Sigmoid colon (tissue), 7 donors: ENCODE measurements around the gene AURKAIP1. TPM values are rescaled to one million over a fixed set of nuclear protein-coding genes. Genes with fewer than 3 reads are reported as not detected.

Source experiments
- DNase-seq: peaks from one replicate; pipeline ENCODE4 v3.0.0-alpha.2; 2019
- H3K27ac ChIP-seq, 4 donors: fragments of 200-600 bp; sonication (generic); one replicate each; pipeline ENCODE4 v1.5.1; 2016 to 2019; ENCODE audit warnings: mild to moderate bottlenecking in 1 of 4
- H3K27me3 ChIP-seq, 3 donors: fragments of 200-600 bp; sonication (generic); one replicate each; pipeline ENCODE4 v1.5.1; 2019; ENCODE audit warnings: mild to moderate bottlenecking in 1 of 3
- H3K36me3 ChIP-seq, 4 donors: fragments of 200-600 bp; sonication (generic); one replicate each; pipeline ENCODE4 v1.5.1; 2016 to 2019
- H3K4me1 ChIP-seq, 4 donors: fragments of 200-600 bp; sonication (generic); one replicate each; pipeline ENCODE4 v1.5.1; 2017 to 2019
- H3K4me3 ChIP-seq, 4 donors: fragments of 200-600 bp; sonication (generic); one replicate each; pipeline ENCODE4 v1.5.1; 2017 to 2019; ENCODE audit warnings: mild to moderate bottlenecking in 2 of 4, moderate library complexity in 1 of 4
- H3K9me3 ChIP-seq, 4 donors: fragments of 200-600 bp in 3 of 4; sonication (generic) in 3 of 4; one replicate each; pipeline versions ENCODE4 v1.5.1 to v1.6.1; 2013 to 2019
- EP300 ChIP-seq, 4 donors: sonication (generic); formaldehyde crosslinking; IDR thresholded peaks; one replicate each; pipeline ENCODE4 v1.6.1; 2017; ENCODE audit warnings: antibody characterized with exemption in 4 of 4
- POLR2A ChIP-seq, 2 donors: fragments of 450-650 bp; IDR thresholded peaks; one replicate each; pipeline ENCODE4 v1.6.1; 2016; ENCODE audit warnings: antibody characterized with exemption in 2 of 2, mild to moderate bottlenecking in 2 of 2, moderate library complexity in 2 of 2
- POLR2AphosphoS5 ChIP-seq, 4 donors: sonication (generic); formaldehyde crosslinking; IDR thresholded peaks; one replicate each; pipeline ENCODE4 v1.6.1; 2017; ENCODE audit warnings: antibody characterized with exemption in 4 of 4
- whole genome bisulfite sequencing, 2 donors: extraction: QIAGEN DNeasy Blood & Tissue Kit; methylation state at CpG; one replicate each; pipeline ENCODE4 v1.1.7; 2013; 5-methylcytosine and 5-hydroxymethylcytosine counted together
- intact Hi-C: fragments of 100-400 bp; cut with DNase I; formaldehyde crosslinking; loops from one replicate; pipeline ENCODE4 v1.15.1; 2023
- polyA plus RNA-seq, 3 donors: library from polyadenylated mRNA; stranded (reverse); fragments of 200-250 nt; gene quantifications; one replicate each; pipeline ENCODE4 v1.2.3, GENCODE V29; 2013
- total RNA-seq, 4 donors: library from RNA; depleted of rRNA; stranded (reverse); fragments of >200 nt; gene quantifications; one replicate each; pipeline ENCODE4 v1.1.0, GENCODE V29; 2016
- TF ChIP-seq, protein P1 (sequence below), 4 experiments: fragments of 450-650 bp in 3 of 4; fragments of 200-600 bp in 1 of 4; IDR thresholded peaks; one replicate each; pipeline ENCODE4 v1.5.1; 2016 to 2019; ENCODE audit warnings: antibody characterized with exemption in 4 of 4, mild to moderate bottlenecking in 3 of 4, moderate library complexity in 2 of 4
- donor health status: healthy with polysubstance abuse.
- donor health status: Bipolar disorder and iron deficiency.
- donor health status: healthy.

Gene AURKAIP1
- total and polyA plus RNA-seq, 7 donors, result 89.3 to 288 (median 143) TPM

DNA sequence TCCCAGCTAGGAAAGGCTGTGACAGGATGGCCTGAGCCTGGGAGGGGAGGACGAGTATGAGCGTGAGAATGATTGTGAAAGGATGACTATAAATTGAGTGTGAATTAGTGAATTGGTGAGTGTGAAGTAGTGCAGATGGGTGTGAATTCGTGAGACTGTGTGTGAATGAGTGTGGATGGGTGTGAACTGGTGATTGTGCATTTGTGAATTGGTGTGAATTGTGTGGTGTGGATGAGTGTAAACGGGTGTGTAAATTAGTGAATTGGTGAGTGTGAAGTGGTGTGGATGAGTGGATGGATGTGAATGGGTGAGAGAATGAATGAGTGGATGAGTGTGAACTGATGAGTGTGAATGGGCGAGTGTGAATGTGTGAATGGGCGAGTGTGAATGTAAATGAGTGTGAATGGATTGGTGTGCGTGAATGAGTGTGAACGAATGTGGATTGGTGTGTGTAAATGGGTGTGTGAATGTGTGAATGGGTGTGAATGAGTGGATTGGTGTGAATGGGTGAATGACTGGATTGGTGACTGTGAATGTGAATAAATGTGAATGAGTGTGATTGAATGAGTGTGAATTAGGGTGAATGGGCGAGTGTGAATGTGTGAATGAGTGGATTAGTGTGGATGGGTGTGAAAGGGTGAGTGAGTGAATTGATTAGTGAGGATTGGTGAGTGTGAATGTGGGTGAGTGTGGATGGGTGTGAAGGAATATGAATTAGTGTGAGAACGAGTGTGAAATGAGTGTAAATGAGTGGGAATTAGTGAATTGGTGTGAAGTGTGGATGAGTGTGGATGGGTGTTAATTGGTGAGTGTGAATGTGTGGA is 8.9 kb downstream of the AURKAIP1 start:
- Histone ChIP-seq H3K4me3 (no peak overlapping the region), H3K36me3 (no peaks in the 10 kb centered on the region), H3K27me3 (no peaks in the 10 kb centered on the region), H3K27ac (no peak overlapping the region), H3K9me3 (no peaks in the 10 kb centered on the region), H3K4me1 (peaks cover 0 to 14% (median 11%) of the 10 kb centered on the region in 4 donors)
- DNase-seq, result no peak
- TF ChIP-seq, protein P1, sequence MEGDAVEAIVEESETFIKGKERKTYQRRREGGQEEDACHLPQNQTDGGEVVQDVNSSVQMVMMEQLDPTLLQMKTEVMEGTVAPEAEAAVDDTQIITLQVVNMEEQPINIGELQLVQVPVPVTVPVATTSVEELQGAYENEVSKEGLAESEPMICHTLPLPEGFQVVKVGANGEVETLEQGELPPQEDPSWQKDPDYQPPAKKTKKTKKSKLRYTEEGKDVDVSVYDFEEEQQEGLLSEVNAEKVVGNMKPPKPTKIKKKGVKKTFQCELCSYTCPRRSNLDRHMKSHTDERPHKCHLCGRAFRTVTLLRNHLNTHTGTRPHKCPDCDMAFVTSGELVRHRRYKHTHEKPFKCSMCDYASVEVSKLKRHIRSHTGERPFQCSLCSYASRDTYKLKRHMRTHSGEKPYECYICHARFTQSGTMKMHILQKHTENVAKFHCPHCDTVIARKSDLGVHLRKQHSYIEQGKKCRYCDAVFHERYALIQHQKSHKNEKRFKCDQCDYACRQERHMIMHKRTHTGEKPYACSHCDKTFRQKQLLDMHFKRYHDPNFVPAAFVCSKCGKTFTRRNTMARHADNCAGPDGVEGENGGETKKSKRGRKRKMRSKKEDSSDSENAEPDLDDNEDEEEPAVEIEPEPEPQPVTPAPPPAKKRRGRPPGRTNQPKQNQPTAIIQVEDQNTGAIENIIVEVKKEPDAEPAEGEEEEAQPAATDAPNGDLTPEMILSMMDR (IDR thresholded peaks at IDR 0.05), result no peak
- TF ChIP-seq EP300 (IDR thresholded peaks at IDR 0.05), result no peak
- TF ChIP-seq POLR2AphosphoS5 (IDR thresholded peaks at IDR 0.05), result no peak
- no peak for TF ChIP-seq POLR2A (IDR thresholded peaks at IDR 0.05)
- intact Hi-C loops, result no loop called here
- 83% methylated on average over 10 of the region's 10 CpGs for WGBS, 2 donors

- no peaks in the 10 kb centered on the region for H3K36me3 ChIP-seq
- WGBS, 2 donors, result 40 to 76% methylated on average over 14 of the region's 14 CpGs
Observed at GRCh38 chr1:1364266-1364665, 10.7 kb downstream of the AURKAIP1 start.

DNA sequence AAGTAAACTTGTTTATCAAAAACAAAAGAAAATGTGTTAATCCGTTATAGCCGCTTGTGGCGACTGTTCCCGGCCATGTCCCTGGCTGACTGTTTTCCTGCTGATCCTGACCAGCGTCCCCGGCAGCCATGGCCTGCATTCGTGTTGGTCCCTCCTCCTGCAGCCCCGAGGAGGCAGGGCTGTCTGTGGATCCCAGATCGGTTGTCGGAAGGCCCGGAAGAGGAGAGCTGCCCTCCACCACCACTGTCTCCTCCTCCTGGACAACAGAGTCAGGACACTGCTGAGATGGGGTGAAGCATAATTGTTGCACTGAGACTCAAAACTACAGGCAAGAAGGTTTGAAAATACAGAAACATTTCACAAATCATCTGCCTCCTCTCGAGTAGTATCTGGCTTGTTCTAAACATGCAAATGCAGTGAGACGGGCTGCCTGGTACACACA is 13.0 kb downstream of the AURKAIP1 start:
- peak overlapping the region; percentile 86 to 95 (median 94) for H3K27ac ChIP-seq
- no peaks in the 10 kb centered on the region for H3K27me3 ChIP-seq
- intact Hi-C loops, result no loop called here
- WGBS, 2 donors, result 28 to 33% methylated on average over 13 of the region's 13 CpGs
- TF ChIP-seq POLR2AphosphoS5 (IDR thresholded peaks at IDR 0.05), result peak in 2 of 4 donors; percentile 12 to 27
- TF ChIP-seq, protein P1 (IDR thresholded peaks at IDR 0.05), result peak in 1 of 4 experiments; percentile 25
- no peak for TF ChIP-seq POLR2A (IDR thresholded peaks at IDR 0.05)
- no peaks in the 10 kb centered on the region for H3K36me3 ChIP-seq
- peaks cover 0 to 50% (median 39%) of the 10 kb centered on the region in 4 donors for H3K4me1 ChIP-seq
- no peak overlapping the region for H3K4me3 ChIP-seq
- no peaks in the 10 kb centered on the region for H3K9me3 ChIP-seq
- peak; percentile 90 for DNase-seq

More at GRCh38 chr1:1364266-1364665, 10.7 kb downstream of the AURKAIP1 start:
- TF ChIP-seq POLR2A (IDR thresholded peaks at IDR 0.05), result no peak
- no peak for TF ChIP-seq POLR2AphosphoS5 (IDR thresholded peaks at IDR 0.05)
- TF ChIP-seq, protein P1 (IDR thresholded peaks at IDR 0.05), result no peak
- TF ChIP-seq EP300 (IDR thresholded peaks at IDR 0.05), result no peak
- no peak overlapping the region for H3K27ac ChIP-seq
- H3K9me3 ChIP-seq, result no peaks in the 10 kb centered on the region
- H3K4me1 ChIP-seq, result peaks cover 0 to 33% (median 29%) of the 10 kb centered on the region in 4 donors
- H3K27me3 ChIP-seq, result no peaks in the 10 kb centered on the region
- DNase-seq, result no peak
- no peak overlapping the region for H3K4me3 ChIP-seq
- intact Hi-C loops, result no loop called here

DNA sequence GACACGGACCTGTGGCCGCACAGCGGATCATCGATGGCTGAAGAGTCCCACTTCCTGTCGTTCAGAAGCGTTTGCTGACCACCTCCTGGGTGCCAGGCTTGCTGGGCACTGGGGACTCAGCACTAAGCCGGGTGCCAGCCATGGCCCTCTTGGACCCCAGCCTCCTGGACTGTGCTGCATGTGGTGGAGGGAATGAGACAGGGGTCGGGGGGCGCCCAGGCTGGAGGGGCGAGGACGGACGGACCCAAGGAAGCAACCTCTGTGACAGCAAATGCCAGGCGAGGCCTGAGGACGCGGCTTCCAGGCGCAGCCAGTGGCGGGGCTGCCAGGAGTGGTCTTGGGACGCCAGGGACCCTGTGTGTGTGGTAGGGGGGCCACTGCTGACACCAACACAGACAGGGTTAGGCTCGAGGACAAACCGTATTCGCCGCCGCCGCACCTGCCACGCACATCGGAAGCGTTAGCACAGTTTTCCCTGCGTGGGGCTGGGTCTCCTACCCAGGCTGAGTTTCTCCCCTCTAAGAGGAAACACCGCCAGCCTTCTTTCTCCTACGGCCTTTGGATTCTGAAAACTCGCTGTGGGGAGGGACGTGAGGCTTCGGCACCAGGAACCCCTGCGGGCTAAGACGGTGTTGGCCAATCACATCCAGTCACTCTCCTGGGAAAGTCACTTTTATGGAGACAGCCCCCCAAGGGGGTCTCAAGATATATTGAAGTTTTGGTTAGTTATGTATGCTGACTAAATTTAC is 13.6 kb downstream of the AURKAIP1 start:
- Histone ChIP-seq H3K27me3 (no peaks in the 10 kb centered on the region), H3K36me3 (no peaks in the 10 kb centered on the region), H3K4me1 (peaks cover 0 to 56% (median 45%) of the 10 kb centered on the region in 4 donors), H3K4me3 (no peak overlapping the region), H3K27ac (peak overlapping the region; percentile 86 to 95 (median 94)), H3K9me3 (no peaks in the 10 kb centered on the region)
- intact Hi-C loops, result no loop called here
- TF ChIP-seq EP300 (IDR thresholded peaks at IDR 0.05), result no peak
- peak; percentile 64 for DNase-seq
- 74 to 75% methylated on average over 35 of the region's 35 CpGs for WGBS, 2 donors
